Thoracic aorta (tissue), 2 donors: Measurements from ENCODE around the gene SAPCD2. TPM values are rescaled to one million over a fixed set of nuclear protein-coding genes. Genes with fewer than 3 reads are reported as not detected.
A peak's percentile ranks its signal among the peaks of the same experiment; 100 is the strongest.

Experiments used
- ATAC-seq: fragments of 150-250 bp; one replicate; pipeline ENCODE4 v1.8.0; 2017; ENCODE audit warnings: low read depth; ENCODE audit not compliant: insufficient number of reproducible peaks, low FRiP score
- DNase-seq: peaks from one replicate; pipeline ENCODE4 v3.0.0-alpha.2; 2020; ENCODE audit warnings: low spot score
- H3K27ac ChIP-seq, 2 donors: fragments of 200-600 bp; sonication (generic); 1 replicate in 1 of 2; 2 replicates in 1 of 2; pipeline ENCODE4 v1.5.1; 2016; ENCODE audit warnings: mild to moderate bottlenecking in 2 of 2, moderate library complexity in 2 of 2
- H3K27me3 ChIP-seq: fragments of 200-600 bp; sonication (generic); replicated peaks from 2 replicates; pipeline ENCODE4 v1.6.0; 2016; ENCODE audit warnings: mild to moderate bottlenecking; ENCODE audit not compliant: insufficient read depth
- H3K36me3 ChIP-seq: fragments of 200-600 bp; sonication (generic); one replicate; pipeline ENCODE4 v1.5.1; 2016
- H3K4me1 ChIP-seq, 2 donors: fragments of 200-600 bp; sonication (generic); 1 replicate in 1 of 2; 2 replicates in 1 of 2; pipeline versions ENCODE4 v1.5.1 to v1.6.0; 2016; ENCODE audit warnings: low read depth in 2 of 2, mild to moderate bottlenecking in 1 of 2; ENCODE audit not compliant: control insufficient read depth in 1 of 2
- H3K4me3 ChIP-seq: fragments of 200-600 bp; sonication (generic); 2 replicates; pipeline ENCODE4 v1.5.1; 2016; ENCODE audit warnings: mild to moderate bottlenecking
- H3K9me3 ChIP-seq: fragments of 200-600 bp; sonication (generic); 2 replicates; pipeline ENCODE4 v1.5.1; 2016
- total RNA-seq, 2 donors: library from RNA; depleted of rRNA; stranded (reverse); fragments of >200 nt; gene quantifications; one replicate each; pipeline versions ENCODE4 v1.1.0 to v1.2.3, GENCODE V29; 2016
- TF ChIP-seq, protein P1 (sequence below): fragments of 200-600 bp; sonication (generic); IDR thresholded peaks from one replicate; pipeline ENCODE4 v1.5.1; 2019; ENCODE audit warnings: antibody characterized with exemption

The SAPCD2 gene
- total RNA-seq, 2 donors from 2014 or later = 0.41 to 0.92 TPM

DNA sequence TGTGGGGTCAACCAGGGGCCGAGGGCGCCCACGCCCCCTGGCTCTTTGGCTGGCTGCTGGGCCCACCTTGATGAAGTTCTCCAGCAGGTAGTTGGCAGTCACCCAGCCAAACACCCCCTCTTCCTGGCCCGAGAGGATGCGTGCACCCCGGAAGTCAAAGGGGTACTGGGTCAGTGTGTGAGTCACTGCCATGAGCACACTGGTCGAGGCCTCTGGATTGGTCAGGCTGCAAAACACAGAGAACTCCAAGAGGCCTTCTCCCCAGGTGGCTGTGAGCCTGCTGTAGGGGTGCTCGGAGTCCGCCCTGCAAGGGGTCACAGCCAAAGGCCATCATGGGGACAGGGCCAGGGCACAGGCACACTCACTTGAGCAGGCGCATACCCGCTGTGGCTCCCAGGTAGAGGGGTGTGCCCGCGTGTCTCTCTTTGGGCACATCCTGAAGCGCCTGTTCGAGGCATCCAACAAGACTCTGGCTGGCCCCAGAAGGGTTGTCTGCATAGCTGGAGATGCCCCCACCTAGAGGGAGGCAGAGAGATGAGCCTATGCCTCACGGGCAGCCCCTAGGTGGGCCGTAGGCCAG is 19.1 kb downstream of the SAPCD2 start:
- no peaks in the 10 kb centered on the region for H3K36me3 ChIP-seq
- TF ChIP-seq, protein P1, sequence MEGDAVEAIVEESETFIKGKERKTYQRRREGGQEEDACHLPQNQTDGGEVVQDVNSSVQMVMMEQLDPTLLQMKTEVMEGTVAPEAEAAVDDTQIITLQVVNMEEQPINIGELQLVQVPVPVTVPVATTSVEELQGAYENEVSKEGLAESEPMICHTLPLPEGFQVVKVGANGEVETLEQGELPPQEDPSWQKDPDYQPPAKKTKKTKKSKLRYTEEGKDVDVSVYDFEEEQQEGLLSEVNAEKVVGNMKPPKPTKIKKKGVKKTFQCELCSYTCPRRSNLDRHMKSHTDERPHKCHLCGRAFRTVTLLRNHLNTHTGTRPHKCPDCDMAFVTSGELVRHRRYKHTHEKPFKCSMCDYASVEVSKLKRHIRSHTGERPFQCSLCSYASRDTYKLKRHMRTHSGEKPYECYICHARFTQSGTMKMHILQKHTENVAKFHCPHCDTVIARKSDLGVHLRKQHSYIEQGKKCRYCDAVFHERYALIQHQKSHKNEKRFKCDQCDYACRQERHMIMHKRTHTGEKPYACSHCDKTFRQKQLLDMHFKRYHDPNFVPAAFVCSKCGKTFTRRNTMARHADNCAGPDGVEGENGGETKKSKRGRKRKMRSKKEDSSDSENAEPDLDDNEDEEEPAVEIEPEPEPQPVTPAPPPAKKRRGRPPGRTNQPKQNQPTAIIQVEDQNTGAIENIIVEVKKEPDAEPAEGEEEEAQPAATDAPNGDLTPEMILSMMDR = no peak
- no peak overlapping the region for H3K4me3 ChIP-seq
- no peak overlapping the region for H3K27ac ChIP-seq
- DNase-seq (no peak), ATAC-seq (no peak)
- H3K27me3 ChIP-seq = peaks cover 22% of the 10 kb centered on the region
- H3K9me3 ChIP-seq = no peaks in the 10 kb centered on the region
- H3K4me1 ChIP-seq = peaks cover 8 to 25% of the 10 kb centered on the region in 2 donors

DNA sequence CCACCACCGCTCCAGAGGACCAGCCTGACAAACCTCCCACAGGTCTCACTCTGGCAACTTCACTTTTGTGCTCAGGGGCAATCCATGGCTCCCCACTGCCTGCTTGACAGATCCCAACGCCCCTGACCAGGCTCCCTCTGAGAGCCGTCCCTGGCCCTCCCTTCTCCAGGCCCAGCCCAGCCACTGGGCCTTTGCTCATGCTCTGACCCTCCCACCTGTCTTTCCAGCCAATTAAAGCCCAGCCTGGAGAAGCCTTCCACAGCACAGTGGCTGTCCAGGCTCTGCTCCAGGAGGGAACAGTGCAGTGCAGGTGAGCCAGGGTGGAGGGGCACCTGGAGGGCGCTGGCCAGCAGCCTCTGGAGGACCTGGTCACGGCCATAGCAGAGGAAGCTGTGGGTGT is 19.8 kb downstream of the SAPCD2 start:
- H3K4me1 ChIP-seq = peaks cover 10 to 24% of the 10 kb centered on the region in 2 donors
- H3K4me3 ChIP-seq = no peak overlapping the region
- peaks cover 22% of the 10 kb centered on the region for H3K27me3 ChIP-seq
- H3K27ac ChIP-seq = no peak overlapping the region
- no peaks in the 10 kb centered on the region for H3K9me3 ChIP-seq
- DNase-seq = no peak
- H3K36me3 ChIP-seq = no peaks in the 10 kb centered on the region
- TF ChIP-seq, protein P1 = no peak
- no peak for ATAC-seq

DNA sequence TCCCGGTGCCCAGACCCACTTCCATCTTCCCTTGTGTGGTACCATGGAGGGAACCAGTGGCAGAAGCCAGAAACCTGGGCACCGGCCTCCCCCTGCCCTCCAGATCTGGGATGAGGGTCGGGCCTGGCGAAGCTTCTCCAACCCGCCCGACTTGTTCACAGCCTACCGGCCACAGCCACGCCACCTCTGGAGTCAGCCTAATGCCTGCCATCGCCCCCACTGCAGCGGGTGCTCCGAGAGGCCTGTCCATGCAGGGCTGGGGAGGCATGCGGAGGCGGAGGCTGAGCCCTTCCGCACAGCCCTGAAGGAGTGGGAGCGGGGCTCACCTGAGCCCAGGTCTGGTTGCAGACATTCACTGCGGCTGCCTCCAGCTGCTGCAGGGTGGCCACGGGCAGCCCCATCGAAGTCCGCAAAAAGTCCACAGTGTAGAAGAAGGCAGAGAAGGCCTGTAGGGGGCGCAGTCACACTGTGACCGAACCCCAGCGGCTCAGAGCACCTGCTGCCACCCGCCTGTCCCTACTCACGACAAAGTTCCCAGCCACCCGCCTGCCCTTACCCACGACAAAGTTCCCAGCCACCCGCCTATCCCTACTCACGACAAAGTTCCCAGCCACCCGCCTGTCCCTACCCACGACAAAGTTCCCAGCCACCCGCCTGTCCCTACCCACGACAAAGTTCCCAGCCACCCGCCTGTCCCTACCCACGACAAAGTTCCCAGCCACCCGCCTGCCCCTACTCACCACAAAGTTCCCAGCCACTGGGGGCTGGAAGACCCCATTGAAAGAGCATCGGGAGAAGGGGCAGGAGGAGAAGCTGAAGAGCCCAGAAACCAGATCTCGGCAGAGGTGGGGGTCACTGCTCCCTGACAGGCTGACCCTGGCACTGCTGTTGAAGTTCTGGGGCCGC is 20.6 kb downstream of the SAPCD2 start:
- ATAC-seq (no peak), DNase-seq (no peak)
- TF ChIP-seq, protein P1 = peak; percentile 8
- no peaks in the 10 kb centered on the region for H3K36me3 ChIP-seq
- peaks cover 22% of the 10 kb centered on the region for H3K27me3 ChIP-seq
- no peak overlapping the region for H3K4me3 ChIP-seq
- H3K27ac ChIP-seq = no peak overlapping the region
- no peaks in the 10 kb centered on the region for H3K9me3 ChIP-seq
- peaks cover 16 to 23% of the 10 kb centered on the region in 2 donors for H3K4me1 ChIP-seq

DNA sequence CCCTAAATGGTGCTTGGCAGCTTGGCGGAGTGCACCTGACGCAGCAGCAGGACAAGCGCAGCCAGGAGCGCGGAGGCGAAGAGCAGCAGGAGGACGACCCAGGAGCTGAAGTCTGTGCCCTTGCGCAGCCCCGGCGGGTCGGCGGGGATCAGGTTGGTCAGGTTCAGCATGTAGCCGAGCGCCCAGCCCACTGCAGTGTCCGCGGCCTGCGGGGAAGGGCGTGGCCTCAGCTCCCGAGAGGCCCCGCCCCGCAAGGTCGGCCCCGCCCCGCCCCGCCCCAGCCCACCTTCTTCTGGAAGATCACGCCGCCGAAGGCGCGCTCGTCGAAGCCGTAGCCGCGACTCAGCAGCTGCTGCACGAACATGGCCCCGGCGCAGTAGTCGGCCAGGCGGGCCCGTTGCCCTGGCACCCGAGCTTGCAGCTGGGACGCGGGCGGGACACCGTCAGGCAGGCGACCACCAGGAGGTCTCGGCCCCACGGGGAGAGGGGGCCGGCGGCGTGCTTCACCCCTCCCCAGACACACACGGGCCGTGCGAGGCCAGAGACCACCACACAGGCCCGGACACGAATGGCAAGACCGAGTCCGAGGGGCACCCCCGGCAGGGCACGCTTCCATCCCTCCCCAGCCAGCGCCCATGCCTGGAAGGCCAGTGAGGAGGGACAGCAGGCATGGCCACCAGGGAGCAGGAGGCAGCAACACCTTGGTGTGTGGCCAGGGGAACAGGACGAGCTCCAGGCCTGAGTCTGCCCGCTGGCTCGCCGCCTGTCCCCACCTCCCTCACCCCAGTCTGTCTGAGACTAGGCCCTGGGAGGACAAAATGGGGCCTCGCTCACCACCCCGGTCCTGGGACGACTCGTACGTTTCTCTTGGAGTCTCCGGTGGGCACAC is 21.5 kb downstream of the SAPCD2 start:
- ATAC-seq = no peak
- no peak for DNase-seq
- H3K27me3 ChIP-seq = peaks cover 22% of the 10 kb centered on the region
- peaks cover 22 to 29% of the 10 kb centered on the region in 2 donors for H3K4me1 ChIP-seq
- TF ChIP-seq, protein P1 = no peak
- H3K36me3 ChIP-seq = no peaks in the 10 kb centered on the region
- no peaks in the 10 kb centered on the region for H3K9me3 ChIP-seq
- no peak overlapping the region for H3K27ac ChIP-seq
- H3K4me3 ChIP-seq = no peak overlapping the region
